ENCODE measurements around the gene CKB. TPM values are rescaled to one million over a fixed set of nuclear protein-coding genes. Genes with fewer than 3 reads are reported as not detected.
A peak's percentile ranks its signal among the peaks of the same experiment; 100 is the strongest.

The CKB gene
- total RNA-seq, 1 donor from 2014 or later = 139 TPM

DNA sequence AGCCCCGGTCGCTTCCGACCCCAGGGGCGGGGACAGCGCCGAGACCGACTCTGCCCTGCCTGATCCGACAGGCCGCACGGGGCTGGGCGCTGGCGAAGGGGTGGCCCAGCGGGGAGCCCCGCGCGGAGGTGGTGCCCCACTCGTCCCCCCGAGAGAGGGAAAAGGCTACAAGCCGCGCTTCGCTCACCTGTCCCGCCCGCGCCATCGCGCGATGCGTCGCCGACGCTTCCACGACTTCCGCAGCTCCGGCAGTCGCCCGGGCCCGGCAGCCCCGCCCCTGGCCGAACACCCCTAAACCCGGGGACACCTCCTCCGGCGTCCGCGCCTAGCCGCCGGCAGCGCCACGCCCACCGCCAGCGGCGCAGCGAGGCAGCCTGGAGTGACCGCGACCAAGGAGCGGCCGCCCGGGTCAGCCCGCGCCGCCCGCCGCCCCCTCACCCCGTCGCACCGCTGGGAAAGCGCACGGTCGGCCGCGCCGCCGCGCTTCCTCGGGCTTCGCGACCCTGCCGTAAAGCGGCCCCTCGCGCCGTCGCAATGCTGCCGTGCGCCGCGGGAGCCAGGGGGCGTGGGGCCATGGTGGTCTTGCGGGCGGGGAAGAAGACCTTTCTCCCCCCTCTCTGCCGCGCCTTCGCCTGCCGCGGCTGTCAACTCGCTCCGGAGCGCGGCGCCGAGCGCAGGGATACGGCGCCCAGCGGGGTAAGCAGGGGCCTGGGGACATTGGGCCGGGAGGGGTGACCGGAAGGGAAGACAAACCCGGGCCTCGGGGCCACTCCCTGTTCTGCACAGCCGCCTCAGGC is 40.0 kb upstream of the CKB start, which contains the start of the genes BAG5 and COA8:
Gene BAG5, minus strand, starts transcription at position 229 of the 797 bp plus-strand sequence. CDS start 1,493 bp downstream, outside the sequence.
Gene COA8, plus strand, starts transcription at position 532 of the 797 bp plus-strand sequence. Its CDS starts 42 bp downstream, at position 574.
- TF ChIP-seq, protein P1, sequence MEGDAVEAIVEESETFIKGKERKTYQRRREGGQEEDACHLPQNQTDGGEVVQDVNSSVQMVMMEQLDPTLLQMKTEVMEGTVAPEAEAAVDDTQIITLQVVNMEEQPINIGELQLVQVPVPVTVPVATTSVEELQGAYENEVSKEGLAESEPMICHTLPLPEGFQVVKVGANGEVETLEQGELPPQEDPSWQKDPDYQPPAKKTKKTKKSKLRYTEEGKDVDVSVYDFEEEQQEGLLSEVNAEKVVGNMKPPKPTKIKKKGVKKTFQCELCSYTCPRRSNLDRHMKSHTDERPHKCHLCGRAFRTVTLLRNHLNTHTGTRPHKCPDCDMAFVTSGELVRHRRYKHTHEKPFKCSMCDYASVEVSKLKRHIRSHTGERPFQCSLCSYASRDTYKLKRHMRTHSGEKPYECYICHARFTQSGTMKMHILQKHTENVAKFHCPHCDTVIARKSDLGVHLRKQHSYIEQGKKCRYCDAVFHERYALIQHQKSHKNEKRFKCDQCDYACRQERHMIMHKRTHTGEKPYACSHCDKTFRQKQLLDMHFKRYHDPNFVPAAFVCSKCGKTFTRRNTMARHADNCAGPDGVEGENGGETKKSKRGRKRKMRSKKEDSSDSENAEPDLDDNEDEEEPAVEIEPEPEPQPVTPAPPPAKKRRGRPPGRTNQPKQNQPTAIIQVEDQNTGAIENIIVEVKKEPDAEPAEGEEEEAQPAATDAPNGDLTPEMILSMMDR (IDR thresholded peaks at IDR 0.05) = peak; percentile 18
- H3K36me3 Mint-ChIP-seq (ENCODE audit: low read depth) = peaks cover 10% of the 10 kb centered on the region
- H3K9me3 Mint-ChIP-seq (ENCODE audit: low read depth) = no peaks in the 10 kb centered on the region
- no peaks in the 10 kb centered on the region for H3K27me3 Mint-ChIP-seq (ENCODE audit: low read depth)
- H3K27ac Mint-ChIP-seq (ENCODE audit: unreplicated experiment) = peak within 1 kb of the TSS; percentile 86
- H3K4me3 Mint-ChIP-seq (ENCODE audit: unreplicated experiment) = peak within 1 kb of the TSS; percentile 84
- peak; percentile 94 for DNase-seq (ENCODE audit: low spot score)
- H3K4me1 Mint-ChIP-seq (ENCODE audit: low read depth) = peaks cover 43% of the 10 kb centered on the region

DNA sequence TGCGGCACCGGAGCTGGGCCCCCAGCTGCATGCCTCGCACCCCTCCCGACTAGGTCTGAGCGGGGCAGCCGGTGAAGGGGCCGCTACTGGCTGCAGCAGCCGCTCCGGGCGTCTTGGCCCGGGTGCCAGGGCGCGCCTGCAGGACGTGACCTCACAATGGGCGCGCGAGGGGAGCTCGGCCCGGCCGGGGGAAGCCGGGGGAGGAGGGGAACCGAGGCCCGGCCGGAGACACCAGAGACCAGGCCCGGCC is 39.5 kb upstream of the CKB start:
- no peaks in the 10 kb centered on the region for H3K9me3 Mint-ChIP-seq (ENCODE audit: low read depth)
- peaks cover 10% of the 10 kb centered on the region for H3K36me3 Mint-ChIP-seq (ENCODE audit: low read depth)
- no peak for DNase-seq (ENCODE audit: low spot score)
- peak overlapping the region; percentile 84 for H3K4me3 Mint-ChIP-seq (ENCODE audit: unreplicated experiment)
- H3K27ac Mint-ChIP-seq (ENCODE audit: unreplicated experiment) = peak overlapping the region; percentile 86
- H3K27me3 Mint-ChIP-seq (ENCODE audit: low read depth) = no peaks in the 10 kb centered on the region
- TF ChIP-seq, protein P1 (IDR thresholded peaks at IDR 0.05) = no peak
- H3K4me1 Mint-ChIP-seq (ENCODE audit: low read depth) = peaks cover 43% of the 10 kb centered on the region

DNA sequence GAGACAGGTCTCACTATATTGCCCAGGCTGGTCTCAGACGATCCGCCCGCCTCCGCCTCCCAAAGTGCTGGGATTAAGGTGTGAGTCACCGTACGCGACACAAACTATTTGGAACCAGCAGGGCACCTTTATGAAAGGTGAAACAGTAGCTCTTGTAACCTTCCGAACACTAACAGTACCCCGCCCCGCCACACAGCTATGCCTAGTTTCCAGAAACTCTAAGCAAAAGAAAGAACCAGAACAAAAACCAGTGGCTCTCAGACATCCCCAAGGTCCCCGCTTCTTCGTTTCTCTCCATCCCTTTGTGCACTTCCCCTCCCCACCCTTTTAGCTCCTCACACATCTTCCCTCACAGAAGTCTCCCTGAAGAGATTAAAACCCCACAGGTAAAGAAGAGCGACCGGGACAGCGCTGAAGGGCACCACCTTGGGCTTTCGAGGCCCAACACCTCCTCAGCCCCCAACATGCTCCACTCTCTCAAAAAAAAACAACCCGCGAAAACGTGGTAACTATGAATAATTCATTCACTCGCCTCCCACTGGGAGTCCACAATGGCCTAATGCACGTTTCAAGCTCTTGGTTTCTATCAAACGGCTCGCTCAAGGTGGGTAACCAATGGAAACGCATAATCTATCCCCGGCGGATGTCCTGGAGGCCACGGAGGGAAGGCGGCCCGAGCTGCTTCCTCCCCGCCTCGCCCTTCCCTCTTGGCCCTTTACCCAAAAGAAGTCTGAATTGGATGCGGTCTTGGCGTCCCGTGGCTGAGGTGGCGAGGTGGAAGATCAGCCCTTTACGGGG is 39.0 kb upstream of the CKB start:
- no peaks in the 10 kb centered on the region for H3K27me3 Mint-ChIP-seq (ENCODE audit: low read depth)
- peak overlapping the region; percentile 86 for H3K27ac Mint-ChIP-seq (ENCODE audit: unreplicated experiment)
- peaks cover 43% of the 10 kb centered on the region for H3K4me1 Mint-ChIP-seq (ENCODE audit: low read depth)
- TF ChIP-seq, protein P1 (IDR thresholded peaks at IDR 0.05) = no peak
- no peak for DNase-seq (ENCODE audit: low spot score)
- H3K4me3 Mint-ChIP-seq (ENCODE audit: unreplicated experiment) = peak overlapping the region; percentile 84
- no peaks in the 10 kb centered on the region for H3K9me3 Mint-ChIP-seq (ENCODE audit: low read depth)
- peaks cover 10% of the 10 kb centered on the region for H3K36me3 Mint-ChIP-seq (ENCODE audit: low read depth)

DNA sequence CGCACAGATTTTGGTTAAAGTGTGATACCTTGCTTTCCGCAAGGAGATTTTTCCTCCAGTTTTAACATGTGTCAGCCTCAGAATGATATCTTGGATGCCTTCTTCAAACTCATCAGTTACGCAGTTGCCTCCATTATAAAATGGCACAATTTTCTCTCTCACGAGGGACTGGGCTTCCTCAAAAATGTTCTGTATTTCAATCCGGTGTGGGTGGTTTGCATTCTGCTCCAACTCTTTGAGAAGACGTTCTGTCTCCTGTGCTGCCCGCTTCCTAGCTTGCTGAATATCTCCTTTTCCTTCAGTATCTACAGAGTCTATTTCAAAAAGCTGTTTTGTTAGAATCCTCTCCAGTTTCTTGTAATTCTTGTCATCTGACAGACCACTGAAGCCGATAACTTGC is 38.1 kb upstream of the CKB start:
- H3K36me3 Mint-ChIP-seq (ENCODE audit: low read depth) = peaks cover 10% of the 10 kb centered on the region
- H3K27ac Mint-ChIP-seq (ENCODE audit: unreplicated experiment) = no peak overlapping the region
- TF ChIP-seq, protein P1 (IDR thresholded peaks at IDR 0.05) = no peak
- H3K27me3 Mint-ChIP-seq (ENCODE audit: low read depth) = no peaks in the 10 kb centered on the region
- DNase-seq (ENCODE audit: low spot score) = no peak
- H3K4me1 Mint-ChIP-seq (ENCODE audit: low read depth) = peaks cover 43% of the 10 kb centered on the region
- H3K9me3 Mint-ChIP-seq (ENCODE audit: low read depth) = no peaks in the 10 kb centered on the region
- peak overlapping the region; percentile 84 for H3K4me3 Mint-ChIP-seq (ENCODE audit: unreplicated experiment)

DNA sequence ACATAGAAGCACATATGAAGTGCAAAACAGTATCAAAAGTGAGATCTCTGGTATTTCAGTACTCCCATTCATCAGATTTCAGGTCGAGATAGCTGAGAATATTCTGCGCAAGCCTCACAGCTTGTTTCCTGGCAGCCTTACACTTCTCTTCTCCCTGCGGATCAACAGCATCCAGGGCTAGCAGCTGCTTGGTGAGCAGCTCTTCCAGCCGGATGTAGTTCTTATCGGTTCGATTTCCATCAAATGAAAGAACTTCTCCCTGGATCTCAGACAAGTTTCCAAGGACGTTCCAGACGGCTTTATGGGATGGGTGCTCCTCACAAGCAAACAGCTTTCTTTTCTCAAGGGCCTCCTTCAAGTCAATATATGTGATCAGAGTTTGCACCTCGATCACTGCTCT is 37.1 kb upstream of the CKB start:
- no peak overlapping the region for H3K27ac Mint-ChIP-seq (ENCODE audit: unreplicated experiment)
- H3K27me3 Mint-ChIP-seq (ENCODE audit: low read depth) = no peaks in the 10 kb centered on the region
- peaks cover 10% of the 10 kb centered on the region for H3K36me3 Mint-ChIP-seq (ENCODE audit: low read depth)
- no peaks in the 10 kb centered on the region for H3K9me3 Mint-ChIP-seq (ENCODE audit: low read depth)
- no peak overlapping the region for H3K4me3 Mint-ChIP-seq (ENCODE audit: unreplicated experiment)
- no peak for DNase-seq (ENCODE audit: low spot score)
- TF ChIP-seq, protein P1 (IDR thresholded peaks at IDR 0.05) = no peak
- H3K4me1 Mint-ChIP-seq (ENCODE audit: low read depth) = peaks cover 42% of the 10 kb centered on the region

Data from chondrocyte (in vitro differentiated cells).